NOMO-1 treated with dmso at 0.1 percent for 144 hours (cell line): ENCODE results near the gene SLC4A1AP.
"Not testable (repeated sequence)": the region's sequence is repeated elsewhere in the genome, so short reads cannot be mapped to it uniquely, and the experiment has no call there.

Experiments used
- DNase-seq: peaks from one replicate; lab custom pipeline; 2025; ENCODE audit not compliant: unreplicated experiment; lab: John Stamatoyannopoulos, UW

Gene SLC4A1AP

GRCh38 chr2:27663285-27664153 is at the start of gene SLC4A1AP, which contains the start of gene SUPT7L:
TSS of gene SLC4A1AP (plus strand) at chr2:27663889. CDS start at chr2:27663915, 26 bp downstream.
TSS of gene SUPT7L (minus strand) at chr2:27663614. CDS start at chr2:27662192, 1,422 bp downstream.
- peak; percentile 57 for DNase-seq

DNA sequence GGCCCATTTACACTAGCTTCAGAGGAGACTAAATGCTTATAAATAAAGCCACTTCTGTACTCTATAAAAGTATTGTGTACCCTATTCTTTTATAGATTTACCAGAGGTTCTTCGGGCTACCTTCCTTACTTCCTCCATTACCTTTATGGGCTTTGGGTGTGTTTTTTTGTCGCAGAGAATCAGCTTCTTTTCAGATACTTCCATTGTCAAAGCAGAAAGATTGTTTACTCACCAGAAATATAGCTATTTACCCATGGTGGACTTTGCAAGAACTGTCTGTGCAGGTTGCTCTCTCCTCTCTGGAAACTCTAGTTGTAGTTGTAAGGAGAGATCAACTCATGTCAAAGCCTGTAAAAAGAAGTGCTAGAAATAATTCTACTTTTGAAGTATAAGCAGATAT is 49.7 kb upstream of the SLC4A1AP start:
- no peak for DNase-seq

DNA sequence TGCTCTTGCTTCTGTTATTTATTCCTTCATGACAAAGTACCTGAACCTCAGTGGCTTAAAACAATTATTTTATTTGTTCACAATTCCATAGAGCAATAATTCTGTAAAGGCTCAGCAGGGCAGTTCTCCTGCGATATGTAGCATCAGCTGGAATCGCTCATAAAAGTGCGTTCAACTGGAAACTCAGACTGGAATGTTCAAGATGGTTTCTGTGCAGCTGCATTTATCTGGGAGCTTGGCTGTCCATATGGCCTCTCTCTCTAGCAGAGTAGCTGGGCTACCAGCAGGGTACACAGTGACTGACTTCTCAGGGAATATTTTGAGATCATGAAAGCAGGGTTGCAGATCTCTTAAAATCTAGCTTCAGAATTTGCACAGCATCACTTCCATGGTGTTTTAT is 48.4 kb upstream of the SLC4A1AP start:
- no peak for DNase-seq

DNA sequence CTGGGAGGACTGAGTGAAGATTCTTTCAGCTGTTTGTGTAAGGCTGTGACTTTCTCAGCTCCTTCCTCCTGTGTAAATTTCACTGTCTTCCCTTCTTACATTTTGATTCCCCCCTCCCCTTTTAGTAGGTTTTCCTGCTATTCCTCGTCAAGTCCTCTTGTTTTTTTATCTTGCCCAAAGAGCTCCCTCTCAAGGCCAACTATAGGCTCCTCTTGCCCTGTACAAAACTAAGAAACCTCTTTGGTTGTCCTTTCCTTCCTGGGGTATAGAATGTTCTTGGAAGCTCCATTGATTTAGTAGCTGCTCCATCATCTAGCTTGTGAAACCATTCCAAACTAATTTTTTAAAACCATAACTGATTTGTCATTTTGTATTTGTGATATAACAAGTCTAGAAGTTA is 42.2 kb upstream of the SLC4A1AP start:
- DNase-seq: no peak

DNA sequence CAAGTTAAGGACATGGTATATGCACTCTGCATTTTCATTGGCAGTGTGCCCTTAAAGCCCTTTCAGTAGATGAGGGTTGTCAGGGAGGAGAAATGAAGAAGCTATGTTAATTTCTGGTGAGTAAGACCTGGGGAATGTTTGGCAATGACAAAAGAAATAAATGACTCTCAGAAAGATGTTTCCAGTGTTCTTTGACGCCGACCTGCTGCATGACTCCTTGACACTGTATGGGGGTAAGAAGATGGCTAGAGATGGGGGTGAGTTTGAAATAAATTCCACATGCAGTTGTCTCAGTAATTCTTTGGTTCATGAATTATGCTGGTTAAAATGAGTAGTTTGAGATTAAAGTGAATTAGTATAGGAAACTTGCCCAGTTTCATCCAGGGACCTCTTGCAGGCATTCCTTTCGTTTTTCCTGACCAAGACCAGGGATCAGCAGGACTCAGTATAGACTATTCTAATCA is 40.7 kb upstream of the SLC4A1AP start:
- no peak for DNase-seq

- DNase-seq: no peak
Observed at GRCh38 chr2:27624943-27625342, 38.7 kb upstream of the SLC4A1AP start.

GRCh38 chr2:27626323-27626722 is 37.4 kb upstream of the SLC4A1AP start:
- DNase-seq: not testable (repeated sequence)

DNA sequence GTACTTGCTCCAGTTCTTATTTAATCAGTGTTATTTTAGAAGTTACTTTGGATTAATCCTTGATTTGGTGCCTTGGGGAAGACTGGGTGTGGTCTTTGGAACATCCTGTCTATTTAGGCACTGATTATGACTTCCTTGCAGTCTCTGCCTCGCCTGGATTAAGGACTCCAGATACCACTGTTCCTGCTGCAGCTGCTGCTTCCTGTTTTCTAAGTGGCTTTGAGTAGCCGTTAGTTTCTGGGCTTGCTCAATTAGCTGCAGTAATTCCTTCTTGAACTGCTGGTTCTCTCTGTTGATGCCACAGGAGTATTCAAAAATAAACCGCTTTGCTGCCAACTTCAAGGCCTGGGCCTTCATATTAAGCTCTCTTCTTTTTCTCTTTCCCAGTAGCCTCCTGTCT is 36.8 kb upstream of the SLC4A1AP start:
- peak; percentile 27 for DNase-seq

DNA sequence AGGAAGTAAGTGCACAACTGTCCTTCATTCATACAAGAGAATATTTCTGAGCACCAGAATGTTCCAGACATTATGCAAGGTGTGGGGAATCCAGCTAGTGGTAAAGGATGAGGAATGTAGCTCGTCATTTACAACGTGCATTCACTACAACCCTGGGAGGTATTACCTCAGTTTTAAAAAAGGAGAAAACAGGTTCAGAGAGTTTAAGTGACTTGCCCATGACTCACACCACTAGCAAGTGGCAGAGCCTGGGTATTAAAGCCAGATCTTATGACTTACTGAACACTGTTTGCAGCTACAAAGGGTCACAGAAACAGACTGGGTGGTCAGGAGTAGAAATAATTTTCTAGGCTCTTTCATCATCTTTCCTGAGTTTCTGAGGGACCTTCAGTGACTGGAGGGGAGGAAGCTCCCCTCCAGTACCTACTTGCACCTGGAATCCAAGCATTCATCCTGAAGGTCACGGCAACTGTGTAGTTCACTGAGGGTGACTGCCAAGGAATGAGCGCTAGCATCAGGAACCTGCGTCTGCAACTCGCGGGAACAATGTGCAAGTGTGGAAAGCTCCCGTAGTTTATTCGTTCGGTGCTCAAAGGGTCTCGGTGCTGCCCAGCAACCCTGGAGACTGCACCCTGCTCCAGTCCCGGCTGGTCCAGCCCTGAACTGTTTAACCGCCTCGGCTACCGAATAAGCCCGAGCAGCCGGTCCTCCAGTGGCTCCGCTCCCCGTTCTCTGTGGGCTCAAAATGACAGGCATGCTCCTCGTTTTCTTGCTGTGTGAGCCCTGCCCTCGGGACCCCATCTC is 35.5 kb upstream of the SLC4A1AP start:
- DNase-seq: no peak

DNA sequence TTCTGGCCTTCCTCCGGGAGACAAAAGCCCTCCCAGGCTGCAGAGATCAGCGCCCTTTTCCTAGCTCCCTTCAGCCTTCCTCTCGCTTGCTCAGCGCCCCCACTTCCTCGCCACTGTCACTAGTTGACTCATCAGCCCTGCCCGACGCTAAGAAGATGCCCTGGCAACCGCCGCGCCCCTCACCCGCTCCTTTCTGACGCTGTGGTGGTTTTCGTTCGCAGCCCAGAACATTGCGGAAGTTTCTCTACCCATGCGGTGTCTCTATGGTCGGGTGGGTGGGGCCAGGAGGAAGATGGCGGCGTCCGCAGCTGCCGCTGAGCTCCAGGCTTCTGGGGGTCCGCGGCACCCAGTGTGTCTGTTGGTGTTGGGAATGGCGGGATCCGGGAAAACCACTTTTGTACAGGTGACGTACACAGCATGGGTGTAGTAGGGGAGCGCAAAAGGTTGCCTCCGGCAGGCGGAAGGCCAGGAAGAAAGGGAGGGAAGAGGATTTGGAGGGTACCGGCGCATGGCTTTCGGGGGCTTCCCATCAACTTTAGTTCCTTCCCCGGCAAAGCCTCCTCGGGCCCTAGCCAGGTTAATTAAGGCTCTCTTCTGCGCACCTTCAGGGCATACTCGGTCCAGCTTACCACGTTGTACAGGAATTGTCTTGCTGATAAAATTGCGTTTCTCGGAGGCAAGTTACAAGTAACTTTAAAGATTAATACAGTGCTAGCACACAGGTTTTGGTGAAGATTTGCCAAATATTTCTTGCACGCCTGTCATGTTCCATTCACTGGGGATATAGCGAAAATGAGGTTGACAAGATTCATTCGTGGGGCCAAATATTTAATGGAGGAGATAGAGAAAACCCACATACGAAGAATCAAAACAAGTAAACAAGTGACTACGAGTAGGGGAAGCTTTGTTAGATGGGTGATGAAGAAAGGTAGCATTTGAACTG is 34.7 kb upstream of the SLC4A1AP start, which contains the start of the genes CCDC121 and GPN1:
Gene CCDC121 (minus strand): TSS at position 246 of the 943 bp plus-strand sequence. CDS start 1,213 bp downstream, outside the sequence.
Gene GPN1 (plus strand): TSS at position 284 of the 943 bp plus-strand sequence. CDS start 9 bp downstream, at position 293.
- peak; percentile 97 for DNase-seq

DNA sequence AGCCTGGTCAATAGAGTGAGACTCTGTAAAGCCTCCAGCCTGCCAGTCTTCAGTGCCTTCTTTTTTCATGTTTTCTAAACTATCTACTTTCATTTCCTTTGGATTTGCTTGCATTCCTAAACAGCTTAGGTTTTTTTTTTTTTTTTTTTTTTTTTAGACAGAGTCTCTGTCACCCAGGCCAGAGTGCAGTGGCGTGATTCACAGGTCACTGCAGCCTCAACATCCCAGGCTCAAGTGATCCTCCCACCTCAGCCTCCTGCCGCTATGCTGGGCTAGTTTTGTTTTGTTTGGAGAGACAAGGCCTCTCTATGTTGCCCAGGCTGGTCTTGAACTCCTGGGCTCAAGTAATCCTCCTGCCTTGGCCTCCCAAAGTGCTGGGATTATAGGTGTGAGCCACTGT is 33.4 kb upstream of the SLC4A1AP start:
- not testable (repeated sequence) for DNase-seq

DNA sequence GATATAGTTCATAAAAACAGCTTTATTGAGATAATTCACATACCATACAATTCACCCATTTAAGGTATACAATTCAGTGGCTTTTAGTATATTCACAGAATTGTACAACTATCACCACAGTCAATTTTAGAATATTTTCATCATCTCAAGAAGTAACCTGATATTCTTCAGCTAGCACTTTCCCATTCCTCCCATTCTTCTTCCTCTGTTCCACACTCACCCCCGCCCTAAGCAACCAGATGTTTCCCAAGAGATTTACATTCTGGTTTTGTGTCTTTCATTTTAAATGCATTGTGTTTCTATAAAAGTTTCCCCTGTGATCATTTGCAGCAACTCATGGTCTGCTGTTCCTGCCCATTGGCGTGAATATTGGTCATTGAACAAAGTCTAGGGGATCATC is 29.4 kb upstream of the SLC4A1AP start:
- DNase-seq: no peak

DNA sequence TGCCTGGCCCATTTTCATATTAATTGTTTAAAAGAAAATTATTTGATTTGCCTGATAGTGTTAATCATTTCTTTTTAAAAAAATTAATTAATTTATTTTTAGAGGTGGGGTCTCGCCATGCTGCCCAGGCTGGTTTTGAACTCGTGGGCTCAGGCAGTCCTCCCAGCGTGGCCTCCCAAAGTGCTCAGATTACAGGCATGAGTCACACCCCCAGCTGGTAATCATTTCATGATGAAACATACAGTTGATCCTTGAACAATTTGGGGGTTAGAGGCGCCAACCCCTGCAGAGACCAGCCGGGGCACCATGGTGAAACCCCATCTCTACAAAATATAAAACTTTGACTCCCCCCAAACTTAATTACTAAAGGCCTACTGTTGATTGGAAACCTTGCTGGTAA is 26.9 kb upstream of the SLC4A1AP start:
- DNase-seq: no peak

DNA sequence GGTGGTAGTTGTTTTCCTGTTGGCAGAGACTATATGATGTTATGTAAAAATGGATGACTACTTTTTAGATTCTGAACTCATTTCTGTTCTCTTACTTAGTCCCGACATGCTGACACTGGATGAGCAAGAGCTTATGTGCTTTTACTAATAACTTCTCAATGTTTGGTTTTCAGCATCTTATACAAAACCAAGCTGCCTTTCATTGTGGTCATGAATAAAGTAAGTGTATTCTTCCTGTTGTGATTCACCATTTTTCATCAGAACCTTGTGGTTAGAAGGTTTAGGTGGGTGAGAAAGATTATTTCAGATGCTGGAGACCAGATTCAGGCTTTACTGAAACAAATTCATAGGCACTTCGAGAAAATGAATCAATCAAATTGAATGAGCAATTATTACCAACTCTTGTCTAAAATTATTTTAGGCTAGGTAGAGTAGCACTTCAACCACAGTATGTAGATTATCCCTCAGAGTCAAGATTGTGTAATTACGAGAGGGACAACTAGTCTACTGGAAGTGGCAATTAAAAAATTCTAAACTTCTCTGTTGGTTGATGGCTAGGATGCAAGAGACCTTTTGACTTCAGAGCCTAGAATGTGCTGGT is 25.6 kb upstream of the SLC4A1AP start:
- no peak for DNase-seq

- no peak for DNase-seq
Observed at GRCh38 chr2:27638709-27639108, 25.0 kb upstream of the SLC4A1AP start.

- DNase-seq: no peak
Observed at GRCh38 chr2:27640722-27641245, 22.9 kb upstream of the SLC4A1AP start.

DNA sequence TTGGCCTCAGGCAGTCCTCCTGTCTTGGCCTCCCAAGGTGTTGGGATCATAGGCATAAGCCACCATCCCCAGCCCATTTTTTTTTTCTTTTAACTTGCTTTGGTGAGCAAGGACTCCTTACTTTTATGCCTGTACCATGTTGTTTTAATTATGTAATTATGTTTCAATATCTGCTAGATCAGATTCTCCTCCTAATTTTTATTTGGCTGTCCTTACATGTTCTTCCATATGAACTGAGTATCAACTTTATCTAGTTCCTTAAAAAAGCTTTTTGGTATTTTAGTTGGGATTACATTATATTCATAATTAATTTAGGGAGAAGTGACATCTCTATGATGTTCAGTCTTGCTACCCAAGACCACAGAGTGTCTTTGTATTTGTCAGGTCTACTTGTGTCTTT is 18.5 kb upstream of the SLC4A1AP start:
- no peak for DNase-seq

DNA sequence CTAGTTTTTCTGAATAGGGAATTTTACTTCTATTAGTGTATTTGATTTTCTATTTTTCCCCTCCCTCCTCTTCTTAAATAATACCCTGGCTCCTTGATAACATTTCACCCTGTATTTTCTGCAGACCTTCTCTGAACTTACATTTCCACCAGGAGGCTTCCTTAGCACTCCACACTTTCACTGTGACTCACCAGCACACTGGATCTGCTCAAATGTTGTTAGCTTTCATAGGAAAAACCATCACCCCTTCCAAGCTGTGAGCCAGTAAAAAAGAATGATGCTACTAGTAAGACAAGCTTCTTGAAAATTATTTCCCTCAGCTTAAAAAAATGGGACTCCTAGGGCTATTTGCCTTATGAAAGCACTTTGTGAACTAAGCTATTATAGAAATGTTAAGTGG is 16.4 kb upstream of the SLC4A1AP start:
- no peak for DNase-seq

DNA sequence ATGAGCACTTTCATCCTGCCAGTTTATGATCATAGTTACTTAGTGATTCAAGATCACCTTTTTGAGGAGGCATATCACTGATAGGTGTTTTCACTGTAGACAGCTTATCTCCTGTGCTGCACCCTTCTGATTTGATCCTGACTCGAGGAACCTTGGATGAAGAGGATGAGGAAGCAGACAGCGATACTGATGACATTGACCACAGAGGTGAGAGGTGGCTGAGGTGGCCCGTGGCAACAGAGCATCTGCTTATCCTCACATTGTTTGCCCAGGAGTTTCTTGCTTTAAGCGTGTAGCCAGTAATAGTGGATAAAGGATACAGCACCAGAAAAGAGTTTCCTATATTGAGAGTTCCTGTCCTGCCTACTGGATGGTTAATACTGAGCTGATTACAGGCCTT is 16.0 kb upstream of the SLC4A1AP start:
- no peak for DNase-seq

GRCh38 chr2:27651056-27651455 is 12.6 kb upstream of the SLC4A1AP start:
- no peak for DNase-seq
